ENCODE measurements around the gene PPM1A.
"Not testable (repeated sequence)": the region's sequence is repeated elsewhere in the genome, so short reads cannot be mapped to it uniquely, and the experiment has no call there.

Gene PPM1A

DNA sequence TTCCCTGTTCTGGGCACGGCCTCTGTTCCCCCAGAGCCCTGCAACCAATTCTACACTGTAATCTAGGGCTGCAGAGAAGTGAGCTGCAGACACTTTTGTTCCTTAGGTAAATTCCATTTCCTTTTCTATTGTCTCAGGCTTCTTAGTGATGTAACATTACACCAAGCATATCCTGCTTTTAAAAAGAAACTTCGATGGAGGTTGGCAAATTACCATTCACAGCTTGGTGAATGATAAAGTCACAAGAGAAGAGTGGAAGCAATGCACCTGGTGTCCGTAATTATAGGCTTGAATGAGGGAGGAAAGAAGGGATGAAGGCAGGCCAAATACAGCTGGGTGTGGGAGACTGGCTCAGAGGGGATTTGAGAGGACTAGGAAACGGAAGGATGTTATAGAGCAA is 68.6 kb downstream of the PPM1A start:
- TF ChIP-seq, protein P1, sequence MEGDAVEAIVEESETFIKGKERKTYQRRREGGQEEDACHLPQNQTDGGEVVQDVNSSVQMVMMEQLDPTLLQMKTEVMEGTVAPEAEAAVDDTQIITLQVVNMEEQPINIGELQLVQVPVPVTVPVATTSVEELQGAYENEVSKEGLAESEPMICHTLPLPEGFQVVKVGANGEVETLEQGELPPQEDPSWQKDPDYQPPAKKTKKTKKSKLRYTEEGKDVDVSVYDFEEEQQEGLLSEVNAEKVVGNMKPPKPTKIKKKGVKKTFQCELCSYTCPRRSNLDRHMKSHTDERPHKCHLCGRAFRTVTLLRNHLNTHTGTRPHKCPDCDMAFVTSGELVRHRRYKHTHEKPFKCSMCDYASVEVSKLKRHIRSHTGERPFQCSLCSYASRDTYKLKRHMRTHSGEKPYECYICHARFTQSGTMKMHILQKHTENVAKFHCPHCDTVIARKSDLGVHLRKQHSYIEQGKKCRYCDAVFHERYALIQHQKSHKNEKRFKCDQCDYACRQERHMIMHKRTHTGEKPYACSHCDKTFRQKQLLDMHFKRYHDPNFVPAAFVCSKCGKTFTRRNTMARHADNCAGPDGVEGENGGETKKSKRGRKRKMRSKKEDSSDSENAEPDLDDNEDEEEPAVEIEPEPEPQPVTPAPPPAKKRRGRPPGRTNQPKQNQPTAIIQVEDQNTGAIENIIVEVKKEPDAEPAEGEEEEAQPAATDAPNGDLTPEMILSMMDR (IDR thresholded peaks at IDR 0.05; ENCODE audit: low read depth, low read length), result no peak
- H3K4me3 ChIP-seq (ENCODE audit: low read depth, low read length), result no peak overlapping the region

DNA sequence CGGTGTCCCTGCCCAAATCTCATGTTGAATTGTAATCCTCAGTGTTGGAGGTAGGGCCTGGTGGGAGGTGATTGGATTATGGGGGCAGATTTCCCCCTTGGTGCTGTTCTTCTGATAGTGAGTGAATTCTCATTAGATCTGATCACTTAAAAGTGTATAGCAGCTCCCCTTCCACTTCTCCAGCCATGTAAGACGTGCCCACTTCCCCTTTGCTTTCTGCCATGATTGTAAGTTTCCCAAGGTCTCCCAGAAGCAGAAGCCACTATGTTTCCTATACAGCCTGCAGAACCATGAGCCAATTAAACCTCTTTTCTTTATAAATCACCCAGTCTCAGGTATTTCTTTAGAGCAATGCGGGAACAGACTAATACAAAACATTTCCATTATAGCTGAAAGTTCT is 71.8 kb downstream of the PPM1A start:
- H3K4me3 ChIP-seq (ENCODE audit: low read depth, low read length), result not testable (repeated sequence)

DNA sequence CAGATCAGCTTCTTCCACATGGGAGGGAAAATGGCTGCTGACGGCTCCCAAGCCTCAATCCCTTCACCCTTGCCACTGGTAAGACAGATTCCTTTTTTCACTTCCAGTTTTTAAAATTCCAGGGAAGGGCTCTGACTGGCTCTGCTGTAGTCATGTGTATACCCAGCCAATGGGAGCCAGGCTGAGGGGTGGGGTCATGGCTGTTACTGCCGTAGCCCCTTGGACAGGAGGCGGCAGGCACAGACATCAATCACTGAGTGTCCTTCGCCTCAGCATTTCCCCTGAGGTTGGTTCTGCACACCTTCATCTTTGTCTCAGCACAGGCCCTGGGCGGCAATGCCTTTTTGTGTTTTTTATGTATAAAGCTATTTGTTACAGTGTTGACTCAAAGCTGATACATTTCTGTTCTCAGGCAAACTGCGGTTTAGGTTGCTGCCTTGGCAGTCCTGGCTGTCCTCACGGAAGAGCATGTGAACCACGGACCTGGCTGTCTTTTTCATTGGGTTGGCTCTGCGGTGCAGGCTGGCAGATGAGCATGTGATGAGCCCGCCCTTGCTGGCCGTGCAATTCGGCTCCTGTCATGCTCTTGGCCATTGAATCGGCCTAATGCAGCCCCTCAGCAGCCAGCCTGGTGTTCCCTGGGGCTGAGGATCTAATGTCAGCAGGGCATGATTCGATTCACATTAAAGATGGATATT is 74.3 kb downstream of the PPM1A start:
- TF ChIP-seq, protein P1 (IDR thresholded peaks at IDR 0.05; ENCODE audit: low read depth, low read length), result no peak
- no peak overlapping the region for H3K4me3 ChIP-seq (ENCODE audit: low read depth, low read length)

DNA sequence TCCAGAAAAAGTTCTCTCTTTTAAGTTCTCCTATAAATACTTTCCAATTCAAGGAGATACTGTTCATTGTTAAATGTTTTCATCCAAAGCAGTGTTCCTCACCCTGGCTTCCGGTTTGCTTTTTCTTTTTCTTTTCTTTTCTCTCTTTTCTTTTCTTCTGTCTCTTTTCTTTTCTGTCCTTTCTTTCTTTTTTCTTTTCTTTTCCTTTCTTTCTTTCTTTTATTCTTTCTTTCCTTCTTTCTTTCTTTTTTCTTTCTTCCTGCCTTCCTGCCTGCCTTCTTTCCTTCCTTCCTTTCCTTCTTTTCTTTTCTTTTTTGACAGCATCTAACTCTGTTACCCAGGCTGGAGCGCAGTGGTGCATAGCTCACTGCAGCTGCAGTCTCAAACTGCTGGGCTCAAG is 75.8 kb downstream of the PPM1A start:
- TF ChIP-seq, protein P1 (IDR thresholded peaks at IDR 0.05; ENCODE audit: low read depth, low read length), result no peak
- H3K4me3 ChIP-seq (ENCODE audit: low read depth, low read length), result no peak overlapping the region

DNA sequence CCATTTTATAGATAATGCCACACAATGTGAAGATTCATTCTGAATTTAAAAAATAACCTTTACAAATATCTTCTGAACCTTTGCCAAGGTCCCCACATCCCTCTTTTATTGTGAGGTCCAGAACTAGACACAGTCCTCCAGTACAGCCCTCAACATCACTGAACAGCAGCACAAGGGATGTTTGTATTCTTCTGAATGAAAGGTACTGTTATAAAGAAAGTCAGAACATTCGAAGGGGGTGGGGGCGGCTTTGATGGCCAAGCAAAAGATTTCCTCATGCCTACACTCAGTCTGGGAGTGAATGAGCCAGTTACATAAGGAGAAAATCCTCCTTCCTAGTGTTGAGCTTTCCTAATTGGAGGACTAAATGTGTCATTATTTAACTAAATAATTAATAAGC is 77.3 kb downstream of the PPM1A start:
- H3K4me3 ChIP-seq (ENCODE audit: low read depth, low read length), result no peak overlapping the region
- TF ChIP-seq, protein P1 (IDR thresholded peaks at IDR 0.05; ENCODE audit: low read depth, low read length), result no peak

DNA sequence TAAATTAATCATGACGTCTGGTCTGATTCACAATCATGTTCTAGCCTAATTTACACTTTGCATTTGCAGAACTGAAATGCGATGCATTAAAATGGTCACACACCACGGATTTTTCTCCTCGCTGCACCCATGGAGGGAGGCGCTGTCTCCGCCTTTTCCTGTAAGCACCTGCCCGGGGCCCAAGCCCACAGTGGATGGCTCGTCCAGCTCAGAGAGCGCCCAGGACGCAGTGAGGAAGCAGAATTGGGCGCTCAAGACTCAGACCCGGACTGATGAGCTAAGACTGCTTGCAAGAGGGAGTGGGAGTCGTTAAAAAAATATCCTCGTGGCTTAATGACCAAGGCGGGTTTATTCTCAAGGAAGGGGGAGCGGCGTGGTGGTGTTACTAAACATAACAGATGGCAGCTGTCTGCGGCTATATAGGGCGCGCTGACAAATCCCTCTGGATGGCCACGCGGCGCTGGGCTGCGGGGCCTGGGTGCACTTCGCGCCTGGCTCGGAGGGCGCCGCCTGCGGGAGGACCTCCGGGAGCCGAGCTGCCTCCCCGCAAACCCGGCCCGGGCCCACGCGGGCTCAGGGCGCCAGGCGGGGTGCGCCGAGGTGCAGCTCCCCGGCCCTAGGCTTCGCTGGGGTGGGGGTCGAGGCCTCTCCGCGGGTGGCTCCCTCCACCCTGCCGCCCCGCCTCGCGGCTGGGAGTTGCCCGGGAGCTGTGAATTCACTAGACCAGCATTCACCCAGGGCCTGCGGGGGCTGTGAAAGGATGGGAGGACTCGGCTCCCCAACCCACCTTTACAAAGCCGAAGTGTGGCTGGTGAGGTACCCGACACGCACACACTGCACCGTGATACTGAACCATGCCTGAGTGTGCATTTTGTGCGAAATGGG is 78.7 kb downstream of the PPM1A start:
- TF ChIP-seq, protein P1 (IDR thresholded peaks at IDR 0.05; ENCODE audit: low read depth, low read length), result no peak
- peak overlapping the region; percentile 18 for H3K4me3 ChIP-seq (ENCODE audit: low read depth, low read length)

DNA sequence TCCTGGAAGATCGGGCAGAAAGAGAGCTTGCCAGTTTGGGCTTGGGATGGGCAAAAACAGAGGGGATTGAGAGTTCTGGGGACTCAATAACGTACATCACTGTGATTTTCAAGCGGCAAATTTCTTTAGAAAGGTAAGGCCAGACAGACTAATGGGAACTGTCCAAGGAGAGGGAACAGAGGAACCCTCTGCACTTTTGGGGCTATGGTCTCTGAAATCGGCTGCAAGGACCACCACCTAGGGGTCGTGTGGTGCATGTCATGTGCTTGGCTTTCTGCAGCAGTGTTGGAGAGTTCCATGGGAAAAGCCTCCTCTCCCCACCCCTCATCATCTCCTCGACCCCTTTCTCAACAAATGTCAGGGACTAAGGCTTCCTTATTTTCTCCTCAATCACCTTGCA is 79.6 kb downstream of the PPM1A start:
- no peak overlapping the region for H3K4me3 ChIP-seq (ENCODE audit: low read depth, low read length)
- TF ChIP-seq, protein P1 (IDR thresholded peaks at IDR 0.05; ENCODE audit: low read depth, low read length), result no peak

Measured in WI38 (cell line).